NOMO-1 treated with DMSO at 0.1 percent for 48 hours (cell line): ENCODE measurements around the gene MDC1.
A peak's percentile ranks its signal among the peaks of the same experiment; 100 is the strongest.

Source experiments
- DNase-seq: peaks from one replicate; lab custom pipeline; 2025; ENCODE audit not compliant: unreplicated experiment; lab: John Stamatoyannopoulos, UW

Gene MDC1

GRCh38 chr6:30707281-30707850 is 9.7 kb downstream of the MDC1 start:
- DNase-seq: no peak

GRCh38 chr6:30705620-30706019 is 11.5 kb downstream of the MDC1 start:
- DNase-seq: no peak

GRCh38 chr6:30703821-30704220 is 13.3 kb downstream of the MDC1 start:
- DNase-seq: no peak

GRCh38 chr6:30703011-30703410 is 14.1 kb downstream of the MDC1 start:
- no peak for DNase-seq

DNA sequence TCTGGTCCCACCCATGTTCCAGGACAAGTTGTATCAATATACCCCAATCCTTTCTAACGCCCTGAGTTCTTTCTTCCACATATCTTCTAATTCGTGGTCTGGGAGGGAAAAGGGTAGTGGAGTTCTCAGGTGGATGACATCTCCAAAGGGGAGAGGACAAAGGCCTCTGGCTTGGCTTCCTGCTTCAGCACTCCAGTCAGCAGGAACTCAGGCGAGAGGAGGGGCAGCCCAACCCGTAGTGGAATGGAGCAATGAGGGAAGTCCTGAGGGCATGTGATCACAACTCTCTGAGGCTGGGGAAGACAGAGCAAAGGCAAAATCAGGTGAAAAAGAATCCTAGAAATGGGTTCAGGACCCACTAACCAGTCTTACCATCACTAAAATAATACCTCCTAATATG is 16.7 kb downstream of the MDC1 start:
- DNase-seq: no peak

DNA sequence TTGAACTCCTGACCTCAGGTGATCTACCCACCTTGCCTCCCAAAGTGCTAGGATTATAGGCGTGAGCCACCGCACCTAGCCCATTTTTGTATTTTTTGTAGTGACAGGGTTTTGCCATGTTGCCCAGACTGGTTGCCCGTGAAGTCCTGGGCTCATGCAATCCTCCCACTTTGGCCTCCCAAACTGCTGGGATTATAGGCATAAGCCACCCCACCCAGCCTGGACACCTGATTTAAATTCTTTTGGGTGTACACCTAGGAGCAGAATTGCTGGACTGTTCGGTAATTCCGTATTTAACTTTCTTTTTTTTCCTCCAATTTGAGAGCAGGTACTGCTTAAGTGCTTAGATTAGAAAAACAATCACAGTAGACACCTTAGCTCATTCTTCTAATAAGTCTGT is 20.6 kb downstream of the MDC1 start:
- DNase-seq: no peak

DNA sequence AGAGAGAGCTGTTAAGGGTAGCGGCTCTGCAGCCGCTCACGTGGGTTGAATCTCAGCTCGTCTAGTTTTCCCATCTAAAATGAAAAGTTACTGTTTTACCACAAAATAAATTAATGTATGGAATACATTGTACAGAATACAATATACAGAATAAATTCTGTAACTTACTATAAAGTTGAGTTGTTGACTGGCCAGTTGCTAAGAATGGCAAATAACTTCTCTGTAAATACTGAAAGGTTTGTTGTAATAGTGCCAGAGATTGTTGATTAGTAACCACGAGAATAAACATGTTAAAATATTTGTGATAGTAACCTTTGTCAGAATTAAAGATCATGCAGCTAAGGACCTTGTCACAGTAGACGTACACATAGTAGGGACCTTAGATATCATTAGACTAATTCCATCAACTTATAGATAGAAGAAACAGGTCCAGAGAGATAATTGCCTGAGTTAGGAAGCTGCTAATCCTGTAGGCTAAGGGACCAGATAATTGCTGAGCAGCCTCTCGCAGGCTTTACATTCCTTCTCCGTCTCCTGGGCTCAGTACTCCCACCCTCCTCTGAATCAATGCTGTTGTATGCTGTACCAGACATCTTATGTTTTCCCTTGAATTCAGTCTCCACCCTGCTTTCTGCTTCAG is 25.8 kb downstream of the MDC1 start:
- DNase-seq: no peak

DNA sequence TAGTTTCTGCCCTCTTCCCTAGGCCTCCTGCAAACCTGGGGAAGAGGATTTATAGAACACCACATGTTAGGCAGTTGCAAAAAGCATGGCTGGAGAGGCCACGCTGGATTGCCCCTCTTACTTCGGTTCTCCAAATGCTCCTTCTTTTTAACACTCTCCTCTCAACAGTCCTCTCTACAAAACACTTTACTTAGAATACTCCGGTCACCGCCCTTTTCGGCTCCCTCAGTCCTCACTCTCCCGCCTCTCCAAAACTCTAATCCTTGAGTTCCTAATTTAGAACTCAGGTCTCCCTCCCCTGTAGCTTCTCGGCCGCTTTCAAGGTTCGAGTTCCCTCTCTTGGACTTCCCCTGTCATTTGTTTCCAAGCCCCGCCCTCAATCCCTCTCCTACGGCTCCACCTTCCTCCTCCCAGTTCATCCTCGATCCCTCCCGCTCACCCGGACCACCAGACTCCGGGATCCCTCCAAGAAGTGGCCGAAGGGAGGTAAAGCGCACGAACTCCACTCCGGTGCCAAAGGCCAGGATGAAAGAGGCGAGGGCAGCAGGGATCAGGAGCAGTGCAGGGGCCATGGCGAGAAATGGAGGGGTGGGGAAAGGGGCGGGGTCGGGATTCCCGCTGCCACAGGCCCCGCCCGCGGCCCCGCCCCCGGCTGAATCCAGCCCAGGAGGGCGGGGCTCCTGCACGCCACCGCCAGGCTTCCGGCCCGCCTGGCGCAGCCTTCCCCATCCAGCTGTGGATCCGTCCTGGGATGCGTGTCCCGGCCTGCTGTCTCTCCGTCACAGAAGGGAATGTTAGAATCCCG is 26.5 kb downstream of the MDC1 start, which contains the start of gene NRM:
TSS of gene NRM (minus strand) at position 582 of the 805 bp plus-strand sequence. CDS start at position 572, 10 bp downstream.
- DNase-seq: peak; percentile 78

DNA sequence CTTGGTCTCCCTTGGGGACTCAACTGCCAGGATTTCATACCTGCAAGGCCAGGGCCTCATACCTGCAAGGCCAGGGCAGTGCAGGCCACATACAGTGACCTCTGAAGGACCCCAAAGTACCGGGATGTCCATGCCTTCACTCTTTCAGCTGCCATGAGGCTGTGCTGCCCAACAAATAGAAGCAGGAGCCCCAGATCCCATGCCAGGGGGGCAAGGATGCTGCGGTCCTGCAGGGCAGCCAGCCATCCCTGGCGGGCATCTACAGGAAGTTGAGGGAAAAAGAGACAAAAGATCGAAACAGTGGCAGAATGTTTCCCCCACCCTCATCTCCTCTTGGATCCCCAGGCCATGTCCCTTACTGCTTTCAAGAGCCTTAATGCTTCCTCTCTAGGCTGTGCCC is 27.1 kb downstream of the MDC1 start:
- DNase-seq: no peak

GRCh38 chr6:30689022-30689865 is 27.8 kb downstream of the MDC1 start:
- no peak for DNase-seq

DNA sequence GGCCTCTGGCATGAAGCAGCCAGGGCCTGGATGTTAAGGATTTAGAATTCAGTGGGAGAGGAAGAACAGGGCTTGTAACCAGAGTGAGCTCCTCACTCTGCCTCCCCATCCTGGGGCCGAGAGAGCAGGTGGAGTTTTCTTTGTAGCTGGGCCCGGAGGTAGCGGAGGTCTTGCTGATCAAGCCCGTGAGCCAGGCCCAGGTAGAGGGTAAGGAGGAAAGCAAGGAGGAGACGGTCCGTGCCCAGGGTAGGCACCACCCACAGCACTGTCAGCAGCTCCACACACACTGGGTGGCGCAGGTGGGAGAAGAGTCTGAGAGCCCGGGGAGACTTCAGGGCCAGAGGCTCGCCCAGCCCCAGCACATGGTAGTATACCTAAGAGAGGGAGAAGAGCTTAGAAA is 28.5 kb downstream of the MDC1 start:
- no peak for DNase-seq

GRCh38 chr6:30687659-30688431 is 29.2 kb downstream of the MDC1 start:
- DNase-seq: no peak

DNA sequence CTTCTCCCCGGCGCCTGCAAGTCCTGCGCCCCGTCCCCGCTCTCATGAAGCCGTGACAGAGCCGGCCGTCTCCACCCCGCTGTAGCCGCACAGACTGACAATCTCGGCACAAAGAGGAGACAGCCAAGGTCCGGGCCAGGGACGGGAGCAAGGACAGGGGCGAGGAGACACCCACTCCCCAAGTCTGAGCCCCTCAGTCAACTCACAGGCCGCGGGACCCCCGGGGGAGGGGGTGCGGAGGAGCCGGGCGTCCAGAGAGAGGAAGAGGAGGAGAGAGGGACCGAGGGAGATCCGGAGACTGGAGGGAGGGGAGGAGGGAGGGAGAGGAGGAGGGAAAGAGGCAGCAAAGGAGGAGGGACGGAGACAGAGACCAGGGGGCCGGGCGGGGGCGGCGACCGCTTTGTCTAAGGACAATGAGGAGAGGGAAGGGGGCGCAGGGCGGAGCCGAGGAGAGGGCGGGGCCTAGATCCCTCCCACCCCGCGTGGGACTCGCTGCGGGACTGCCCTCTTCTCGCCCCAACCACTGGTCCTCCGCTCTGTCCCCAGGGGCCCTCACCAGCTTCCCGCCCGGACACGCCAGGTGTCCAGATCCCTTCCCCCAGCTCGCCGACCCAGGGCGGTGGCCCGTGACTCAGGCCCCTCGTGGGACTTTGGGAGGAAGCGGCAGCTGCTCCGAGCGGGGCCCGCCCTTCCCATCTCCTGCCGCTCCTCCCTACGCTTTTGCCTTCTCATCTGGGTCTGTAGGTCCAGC is 30.0 kb downstream of the MDC1 start:
- peak; percentile 88 for DNase-seq

DNA sequence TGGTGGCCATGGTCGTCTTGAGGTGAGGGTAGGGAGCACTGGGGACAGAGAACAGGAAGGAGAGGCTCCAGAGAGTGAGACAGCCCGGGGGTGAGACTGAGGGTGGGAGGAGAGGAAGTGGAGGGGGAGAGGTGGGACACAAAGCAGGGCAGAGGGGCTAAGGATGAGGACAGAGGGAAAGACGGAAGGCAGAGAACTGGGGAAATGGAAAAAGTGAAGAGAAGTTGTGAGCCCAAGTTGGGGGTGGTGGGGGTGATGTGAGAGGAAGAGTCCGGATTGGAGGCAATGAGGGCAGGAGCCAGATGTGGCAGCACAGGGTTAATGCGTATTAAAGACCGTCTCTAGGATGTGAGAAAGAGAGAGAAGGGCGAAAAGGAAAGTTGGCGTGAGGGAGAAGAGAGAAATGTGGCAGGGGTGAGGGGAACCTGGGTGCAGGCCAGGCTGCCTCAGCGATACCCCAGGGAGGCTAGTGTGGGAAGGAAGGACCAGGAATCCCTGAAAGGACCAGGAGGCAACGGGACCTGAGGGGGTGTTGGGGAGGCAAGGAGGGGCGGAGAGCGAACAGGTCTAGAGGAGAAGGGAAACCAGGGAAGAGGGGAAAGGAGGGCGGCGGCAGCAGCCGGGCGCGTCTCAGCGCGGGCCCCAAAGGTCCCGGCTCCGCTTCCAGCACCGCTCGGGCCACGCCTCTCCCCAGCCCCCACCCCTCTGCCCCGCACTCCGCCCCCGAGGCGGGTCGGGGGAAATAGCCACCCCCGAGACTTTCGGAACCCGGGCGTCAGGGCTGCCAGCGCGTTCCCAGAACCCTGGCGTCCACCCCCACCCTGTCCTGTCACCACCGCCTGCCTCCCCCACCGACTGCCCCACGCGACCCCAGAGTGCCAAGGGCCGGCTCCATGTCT is 30.8 kb downstream of the MDC1 start, which contains the start of gene PPP1R18:
TSS of gene PPP1R18 (minus strand) at position 637 of the 899 bp plus-strand sequence. CDS start at position 10, 627 bp downstream.
- DNase-seq: peak; percentile 42

- peak; percentile 43 for DNase-seq
Observed at GRCh38 chr6:30685157-30686008, 31.7 kb downstream of the MDC1 start.

GRCh38 chr6:30684386-30685156 is 32.5 kb downstream of the MDC1 start:
- DNase-seq: peak; percentile 64

DNA sequence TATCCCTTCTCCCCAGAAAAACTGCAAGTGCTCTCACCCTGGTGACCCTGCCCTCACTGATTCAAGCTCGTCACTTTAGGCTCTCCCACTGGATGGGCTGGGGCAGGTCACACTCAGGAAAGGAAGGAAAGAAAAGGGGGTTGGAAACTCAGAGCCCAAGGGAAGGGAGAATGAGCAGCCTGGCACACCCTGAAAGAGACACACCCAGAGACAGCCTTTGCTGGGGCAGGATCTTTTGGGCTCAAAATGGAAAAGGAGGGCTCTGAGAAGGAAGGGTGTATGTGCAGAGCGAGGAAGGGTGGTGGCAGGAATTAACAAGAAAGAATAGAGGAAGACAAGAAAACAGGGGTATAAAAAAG is 33.1 kb downstream of the MDC1 start:
- DNase-seq: no peak
